VCaP (cell line): ENCODE data around the gene PRKCSH.
"Not testable (repeated sequence)": the region's sequence is repeated elsewhere in the genome, so short reads cannot be mapped to it uniquely, and the experiment has no call there.

Source experiments
- H3K27ac ChIP-seq: fragments of 450-650 bp; 2 replicates; pipeline ENCODE4 v1.5.1; 2017
- TF ChIP-seq, protein P1 (sequence below): fragments of 450-650 bp; conservative IDR thresholded peaks from 2 replicates; pipeline ENCODE4 v1.5.1; 2017; ENCODE audit warnings: mild to moderate bottlenecking, moderate library complexity

The PRKCSH gene

DNA sequence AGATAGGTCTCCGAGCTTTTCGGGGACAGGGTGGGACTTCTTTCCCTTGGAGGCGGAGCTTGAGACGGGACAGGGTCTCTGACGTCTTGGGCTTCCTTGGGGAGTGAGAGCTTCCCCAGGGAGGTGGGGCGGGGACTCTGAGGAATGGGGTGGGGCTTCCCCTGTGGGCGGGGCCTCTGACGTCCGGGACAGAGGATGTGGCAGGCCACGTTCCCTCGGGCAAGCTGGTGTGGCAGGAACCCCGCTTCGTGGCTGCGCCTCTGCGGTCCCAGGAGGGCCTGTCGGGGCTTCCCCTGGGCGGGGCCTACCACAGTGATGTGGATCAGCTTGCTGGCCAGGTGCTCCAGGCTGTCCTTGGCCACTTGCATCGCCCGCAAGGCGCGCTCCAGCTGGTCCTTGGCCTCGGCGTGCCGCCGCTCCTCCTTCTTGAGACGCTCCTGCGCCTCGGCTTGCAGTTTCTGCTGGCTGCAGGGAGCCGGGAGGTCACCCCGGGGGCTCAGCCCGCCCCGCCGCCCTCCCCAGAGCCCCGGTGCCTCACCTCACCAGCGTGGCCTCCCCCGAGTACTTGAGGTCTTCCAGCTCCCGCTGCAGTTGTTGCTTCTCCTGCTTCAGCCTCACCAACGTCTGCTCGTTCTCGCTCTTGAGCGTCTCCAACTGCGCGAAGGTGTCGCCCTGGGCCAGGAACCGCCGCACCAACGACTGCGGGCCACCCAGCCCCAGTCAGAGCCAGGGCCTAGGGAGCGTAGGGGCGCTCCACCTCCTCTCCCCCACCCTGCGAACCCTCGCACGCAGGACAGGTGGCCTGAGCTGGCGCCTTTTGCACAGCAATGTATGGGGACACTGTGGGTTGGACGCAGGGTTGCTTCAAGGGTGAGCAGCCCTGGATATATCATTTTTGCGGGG is 13.0 kb upstream of the PRKCSH start:
- H3K27ac ChIP-seq, result no peak overlapping the region
- TF ChIP-seq, protein P1, sequence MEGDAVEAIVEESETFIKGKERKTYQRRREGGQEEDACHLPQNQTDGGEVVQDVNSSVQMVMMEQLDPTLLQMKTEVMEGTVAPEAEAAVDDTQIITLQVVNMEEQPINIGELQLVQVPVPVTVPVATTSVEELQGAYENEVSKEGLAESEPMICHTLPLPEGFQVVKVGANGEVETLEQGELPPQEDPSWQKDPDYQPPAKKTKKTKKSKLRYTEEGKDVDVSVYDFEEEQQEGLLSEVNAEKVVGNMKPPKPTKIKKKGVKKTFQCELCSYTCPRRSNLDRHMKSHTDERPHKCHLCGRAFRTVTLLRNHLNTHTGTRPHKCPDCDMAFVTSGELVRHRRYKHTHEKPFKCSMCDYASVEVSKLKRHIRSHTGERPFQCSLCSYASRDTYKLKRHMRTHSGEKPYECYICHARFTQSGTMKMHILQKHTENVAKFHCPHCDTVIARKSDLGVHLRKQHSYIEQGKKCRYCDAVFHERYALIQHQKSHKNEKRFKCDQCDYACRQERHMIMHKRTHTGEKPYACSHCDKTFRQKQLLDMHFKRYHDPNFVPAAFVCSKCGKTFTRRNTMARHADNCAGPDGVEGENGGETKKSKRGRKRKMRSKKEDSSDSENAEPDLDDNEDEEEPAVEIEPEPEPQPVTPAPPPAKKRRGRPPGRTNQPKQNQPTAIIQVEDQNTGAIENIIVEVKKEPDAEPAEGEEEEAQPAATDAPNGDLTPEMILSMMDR, result no peak

DNA sequence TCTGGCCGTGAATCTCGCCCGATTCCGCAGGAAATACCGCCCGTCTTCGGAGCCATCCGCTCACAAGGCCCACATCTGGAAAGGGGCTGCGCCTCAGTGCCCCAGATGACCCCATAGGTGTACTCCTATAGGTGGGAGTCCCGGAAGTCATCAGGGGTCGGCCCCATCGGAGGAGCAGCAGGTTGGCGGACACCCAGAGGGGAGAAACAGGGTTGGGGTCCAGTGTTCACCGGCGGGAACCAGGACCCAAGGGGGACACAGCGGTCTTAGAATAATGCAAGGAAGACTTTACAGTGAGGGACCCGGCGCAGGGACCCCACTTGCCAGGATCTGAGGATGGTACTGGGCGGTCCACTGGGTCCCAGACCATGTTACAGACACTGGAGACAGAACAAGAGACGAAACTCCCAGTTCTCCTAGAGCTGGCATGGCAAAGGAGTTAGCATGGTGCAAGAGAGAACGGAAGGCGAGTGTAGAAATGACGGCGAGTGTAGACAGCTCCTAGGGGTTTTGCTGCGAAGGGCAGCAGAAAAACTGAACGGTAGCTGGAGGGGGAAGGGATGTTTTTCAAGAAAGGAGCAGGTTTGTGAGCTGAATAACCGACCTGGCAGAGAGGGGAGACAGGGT is 12.2 kb upstream of the PRKCSH start:
- no peak overlapping the region for H3K27ac ChIP-seq
- TF ChIP-seq, protein P1, result no peak

DNA sequence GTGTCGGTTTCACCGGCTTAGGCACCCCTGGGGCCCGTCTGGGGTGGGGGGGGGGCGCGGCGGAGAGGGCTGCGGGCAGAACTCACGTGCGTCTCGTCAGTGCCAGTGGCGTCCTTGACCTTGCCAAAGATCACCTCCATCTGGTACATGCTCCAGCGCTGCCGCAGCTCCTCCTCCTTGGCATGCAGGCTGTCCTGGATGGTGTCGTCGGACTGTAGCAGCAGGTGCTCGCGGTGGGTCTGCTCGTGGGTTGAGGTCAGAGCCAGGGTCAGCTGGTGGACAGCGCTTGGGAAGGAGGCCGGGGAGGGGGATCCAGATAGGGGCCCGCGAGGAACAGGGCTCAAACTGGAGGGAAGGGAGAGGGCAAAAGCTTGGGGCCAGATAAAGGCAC is 11.6 kb upstream of the PRKCSH start:
- no peak overlapping the region for H3K27ac ChIP-seq
- TF ChIP-seq, protein P1, result no peak

DNA sequence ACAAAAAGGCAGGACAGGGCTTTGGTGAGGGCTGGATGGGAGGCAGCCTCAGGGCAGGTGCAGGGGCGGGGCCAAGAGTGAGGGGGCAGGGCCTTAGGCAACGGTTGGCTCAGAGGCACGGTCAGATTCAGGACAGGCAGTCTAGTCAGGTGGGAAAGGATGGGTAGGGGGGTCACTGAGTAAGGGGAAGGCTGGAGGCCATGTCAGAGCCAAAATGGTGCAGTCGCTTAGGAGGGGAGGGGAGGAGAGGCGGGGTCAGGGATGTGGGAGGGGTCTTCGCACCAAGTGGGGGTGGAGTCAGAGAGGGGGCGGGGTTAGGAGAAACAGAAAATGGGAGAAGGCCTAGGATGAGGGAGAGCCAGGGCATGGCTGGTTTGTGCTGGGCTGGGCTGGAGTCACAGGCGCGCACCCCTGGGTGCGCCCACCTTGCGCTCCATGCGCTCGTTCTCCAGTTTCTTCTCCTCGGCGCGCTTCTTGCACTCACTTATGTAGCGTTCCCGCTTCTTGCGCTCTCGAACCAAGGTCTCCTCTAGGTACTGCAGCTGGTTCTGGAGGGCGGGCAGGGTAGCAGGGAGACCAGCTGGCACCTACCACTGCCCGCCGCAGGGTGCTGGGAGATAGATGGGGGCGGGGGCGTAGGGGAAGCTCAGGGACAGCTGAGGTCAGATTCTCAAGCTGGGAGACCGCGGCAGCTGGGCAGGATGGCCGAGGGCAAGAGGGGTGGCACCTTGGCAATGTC is 9.5 kb upstream of the PRKCSH start:
- no peak overlapping the region for H3K27ac ChIP-seq
- TF ChIP-seq, protein P1, result no peak

DNA sequence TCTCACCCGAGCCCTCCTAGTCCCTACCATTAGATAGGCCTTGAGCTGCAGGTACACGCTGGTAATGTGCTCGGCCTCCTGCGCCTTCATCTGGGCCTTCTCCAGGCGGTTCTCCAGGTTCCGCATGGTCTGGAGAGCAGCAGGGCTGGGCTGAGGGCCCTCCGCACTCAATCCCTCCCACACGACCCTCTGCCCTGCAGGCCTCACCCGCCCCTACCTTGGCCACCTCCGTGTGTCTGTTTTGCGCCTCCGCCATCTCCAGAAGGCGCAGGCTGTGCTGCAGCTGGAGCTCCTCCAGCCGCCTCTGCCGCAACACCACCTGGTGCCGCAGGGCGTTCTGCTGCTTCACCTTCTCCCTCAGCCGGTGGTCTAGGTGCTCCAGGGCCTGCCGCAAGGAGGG is 8.8 kb upstream of the PRKCSH start:
- no peak overlapping the region for H3K27ac ChIP-seq
- TF ChIP-seq, protein P1, result no peak

DNA sequence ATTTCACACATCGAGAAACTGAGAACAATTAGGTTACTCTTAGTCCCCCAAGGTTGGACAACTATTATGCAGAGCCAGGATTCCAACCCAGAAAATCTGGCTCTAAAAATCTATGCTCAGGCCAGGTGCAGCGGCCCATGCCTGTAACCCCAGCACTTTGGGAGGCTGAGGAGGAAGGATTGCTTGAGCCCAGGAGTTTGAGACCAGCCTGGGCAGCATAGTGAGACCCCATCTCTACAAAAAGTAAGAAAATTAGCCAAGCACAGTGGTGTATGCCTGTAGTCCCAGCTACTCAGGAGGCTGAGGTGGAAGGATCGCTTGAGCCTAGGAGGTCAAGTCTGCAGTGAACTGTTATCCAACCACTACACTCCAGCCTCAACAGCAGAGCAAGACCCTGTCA is 1.9 kb upstream of the PRKCSH start:
- H3K27ac ChIP-seq, result not testable (repeated sequence)

DNA sequence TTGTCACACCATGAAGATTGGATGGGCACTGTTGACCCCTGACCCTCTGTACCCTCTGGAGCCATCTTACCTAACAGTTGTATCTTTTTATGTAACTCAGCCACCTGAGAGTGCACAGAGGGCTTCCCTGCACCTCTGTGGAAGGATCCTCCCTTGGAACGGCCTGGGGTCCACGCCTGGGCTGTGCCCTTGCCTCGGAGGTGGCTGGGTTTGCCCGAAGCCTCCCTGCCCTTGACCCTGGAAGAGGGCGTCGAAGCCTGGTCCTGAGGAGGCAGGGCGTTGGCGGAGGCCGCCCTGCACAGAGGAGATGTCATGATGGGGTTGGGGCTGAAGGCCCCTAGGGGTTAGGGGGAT is 755 bp upstream of the PRKCSH start:
- TF ChIP-seq, protein P1, result no peak

More for the DNA sequence above, 755 bp upstream of the PRKCSH start:
- H3K27ac ChIP-seq, result peak overlapping the region; percentile 70
